NCI-H1930 (cell line): Measurements from ENCODE around the gene TMEM164.

Experiments
- DNase-seq, 2 experiments: peaks; one replicate each; lab custom pipeline; 2025; lab: John Stamatoyannopoulos, UW

TMEM164 gene

GRCh38 chrX:110003167-110004156, 548 bp downstream of the TMEM164 start:
- no peak for DNase-seq

- DNase-seq: no peak
Observed at GRCh38 chrX:110004215-110004614, 1.3 kb downstream of the TMEM164 start.

GRCh38 chrX:110004731-110005369, 1.9 kb downstream of the TMEM164 start:
- no peak for DNase-seq

GRCh38 chrX:110006161-110006560, 3.2 kb downstream of the TMEM164 start:
- no peak for DNase-seq

- no peak for DNase-seq
Observed at GRCh38 chrX:110006821-110007375, 4.0 kb downstream of the TMEM164 start.

- no peak for DNase-seq
Observed at GRCh38 chrX:110008011-110008635, 5.2 kb downstream of the TMEM164 start.

GRCh38 chrX:110012818-110013485, 10.0 kb downstream of the TMEM164 start:
- peak; percentile 47 to 73 for DNase-seq

GRCh38 chrX:110013968-110014367, 11.1 kb downstream of the TMEM164 start:
- no peak for DNase-seq

- DNase-seq: no peak
Observed at GRCh38 chrX:110015032-110015431, 12.1 kb downstream of the TMEM164 start.

GRCh38 chrX:110015915-110016314, 13.0 kb downstream of the TMEM164 start:
- DNase-seq: no peak

- DNase-seq: no peak
Observed at GRCh38 chrX:110020536-110020935, 17.6 kb downstream of the TMEM164 start.

- DNase-seq: no peak
Observed at GRCh38 chrX:110021258-110022022, 18.5 kb downstream of the TMEM164 start.

GRCh38 chrX:110022599-110023448, 19.9 kb downstream of the TMEM164 start:
- DNase-seq: no peak

GRCh38 chrX:110025395-110025794, 22.5 kb downstream of the TMEM164 start:
- peak; percentile 57 to 59 for DNase-seq

GRCh38 chrX:110026099-110026844, 23.4 kb downstream of the TMEM164 start:
- peak in 1 of 2 experiments; percentile 36 for DNase-seq

GRCh38 chrX:110032534-110033147, 29.7 kb downstream of the TMEM164 start:
- no peak for DNase-seq

GRCh38 chrX:110034036-110034435, 31.1 kb downstream of the TMEM164 start:
- DNase-seq: no peak

GRCh38 chrX:110036162-110037033, 33.5 kb downstream of the TMEM164 start:
- DNase-seq: no peak
